ENCODE data around the gene KRT6B.

- TF ChIP-seq CTCF (IDR thresholded peaks at IDR 0.05) (no peak), POLR2AphosphoS5 (IDR thresholded peaks at IDR 0.05) (no peak), EP300 (IDR thresholded peaks at IDR 0.05) (no peak), POLR2A (IDR thresholded peaks at IDR 0.05) (no peak)
Measured at GRCh38 chr12:52413782-52414345, 38.1 kb downstream of the KRT6B start.
